D341Med (cell line): ENCODE data around the gene CHRNB1.

ENCODE experiments used
- DNase-seq: peaks from one replicate; pipeline ENCODE4 v3.0.0; 2012; ENCODE audit warnings: low spot score

The CHRNB1 gene

DNA sequence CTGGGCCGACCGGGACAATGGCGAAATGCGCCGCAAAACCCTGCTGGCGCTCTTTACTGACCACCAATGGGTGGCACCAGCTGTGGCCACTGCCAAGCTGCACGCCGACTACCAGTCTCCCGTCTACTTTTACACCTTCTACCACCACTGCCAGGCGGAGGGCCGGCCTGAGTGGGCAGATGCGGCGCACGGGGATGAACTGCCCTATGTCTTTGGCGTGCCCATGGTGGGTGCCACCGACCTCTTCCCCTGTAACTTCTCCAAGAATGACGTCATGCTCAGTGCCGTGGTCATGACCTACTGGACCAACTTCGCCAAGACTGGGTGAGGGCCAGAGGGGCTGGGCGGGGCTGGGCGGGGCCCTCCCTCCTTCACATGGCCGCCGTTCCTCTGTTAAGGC lies 29.1 kb upstream of the CHRNB1 start:
- DNase-seq = no peak

DNA sequence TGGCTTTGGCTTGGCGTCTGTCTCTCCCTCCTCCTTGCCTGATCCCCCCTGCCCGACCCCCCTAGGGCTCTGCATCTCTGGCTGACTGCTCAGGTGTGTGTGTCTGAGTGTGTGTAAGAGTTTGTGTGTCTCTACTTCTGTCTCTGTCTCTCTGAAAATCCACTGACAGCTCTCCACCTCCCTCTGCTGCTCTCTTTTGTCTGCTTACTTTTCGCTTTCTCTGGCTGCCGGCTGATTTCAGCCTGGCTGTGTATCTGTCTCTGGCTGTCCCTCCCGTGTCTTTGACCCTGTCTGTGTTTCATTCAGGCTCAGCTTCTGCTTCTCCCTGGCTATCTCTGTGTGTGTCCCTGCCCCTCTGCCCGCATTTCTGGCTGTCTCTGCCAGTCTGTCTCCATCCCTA lies 28.5 kb upstream of the CHRNB1 start:
- DNase-seq = no peak

DNA sequence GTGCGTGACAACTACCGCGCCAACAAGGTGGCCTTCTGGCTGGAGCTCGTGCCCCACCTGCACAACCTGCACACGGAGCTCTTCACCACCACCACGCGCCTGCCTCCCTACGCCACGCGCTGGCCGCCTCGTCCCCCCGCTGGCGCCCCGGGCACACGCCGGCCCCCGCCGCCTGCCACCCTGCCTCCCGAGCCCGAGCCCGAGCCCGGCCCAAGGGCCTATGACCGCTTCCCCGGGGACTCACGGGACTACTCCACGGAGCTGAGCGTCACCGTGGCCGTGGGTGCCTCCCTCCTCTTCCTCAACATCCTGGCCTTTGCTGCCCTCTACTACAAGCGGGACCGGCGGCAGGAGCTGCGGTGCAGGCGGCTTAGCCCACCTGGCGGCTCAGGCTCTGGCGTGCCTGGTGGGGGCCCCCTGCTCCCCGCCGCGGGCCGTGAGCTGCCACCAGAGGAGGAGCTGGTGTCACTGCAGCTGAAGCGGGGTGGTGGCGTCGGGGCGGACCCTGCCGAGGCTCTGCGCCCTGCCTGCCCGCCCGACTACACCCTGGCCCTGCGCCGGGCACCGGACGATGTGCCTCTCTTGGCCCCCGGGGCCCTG lies 27.7 kb upstream of the CHRNB1 start:
- no peak for DNase-seq

DNA sequence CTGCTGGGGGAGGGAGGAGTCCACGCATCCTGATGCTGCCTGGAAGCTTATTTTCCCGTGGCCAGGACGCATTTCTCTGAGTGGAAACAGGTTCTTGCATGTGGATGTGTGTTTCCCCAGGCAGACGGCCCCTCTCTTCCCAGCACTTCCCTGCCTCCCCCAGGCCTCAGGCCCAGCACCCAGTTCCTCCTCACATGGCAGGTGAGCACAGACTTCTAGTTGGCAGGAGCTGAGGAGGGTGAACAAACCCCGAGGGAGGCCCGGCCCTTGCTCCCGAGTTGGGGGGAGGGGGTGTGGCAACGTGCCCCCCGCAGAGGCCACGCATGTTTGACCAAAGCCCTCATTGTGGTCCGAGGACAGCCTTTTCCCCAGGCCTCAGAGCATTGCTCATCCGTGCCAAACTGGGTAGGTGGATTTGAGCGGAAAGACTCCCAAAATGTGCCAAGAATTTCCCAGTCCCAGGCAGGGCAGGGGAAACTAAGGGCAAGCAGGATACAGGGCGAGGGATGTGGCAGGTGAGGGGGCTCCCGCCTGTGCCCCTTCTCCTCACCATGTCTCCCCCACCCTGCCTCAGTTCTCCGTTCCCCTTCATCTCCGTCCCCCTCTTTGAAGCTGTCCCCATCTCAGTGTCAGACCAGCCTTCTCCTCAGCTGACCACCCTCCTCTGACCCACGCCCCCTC lies 26.2 kb upstream of the CHRNB1 start:
- no peak for DNase-seq

DNA sequence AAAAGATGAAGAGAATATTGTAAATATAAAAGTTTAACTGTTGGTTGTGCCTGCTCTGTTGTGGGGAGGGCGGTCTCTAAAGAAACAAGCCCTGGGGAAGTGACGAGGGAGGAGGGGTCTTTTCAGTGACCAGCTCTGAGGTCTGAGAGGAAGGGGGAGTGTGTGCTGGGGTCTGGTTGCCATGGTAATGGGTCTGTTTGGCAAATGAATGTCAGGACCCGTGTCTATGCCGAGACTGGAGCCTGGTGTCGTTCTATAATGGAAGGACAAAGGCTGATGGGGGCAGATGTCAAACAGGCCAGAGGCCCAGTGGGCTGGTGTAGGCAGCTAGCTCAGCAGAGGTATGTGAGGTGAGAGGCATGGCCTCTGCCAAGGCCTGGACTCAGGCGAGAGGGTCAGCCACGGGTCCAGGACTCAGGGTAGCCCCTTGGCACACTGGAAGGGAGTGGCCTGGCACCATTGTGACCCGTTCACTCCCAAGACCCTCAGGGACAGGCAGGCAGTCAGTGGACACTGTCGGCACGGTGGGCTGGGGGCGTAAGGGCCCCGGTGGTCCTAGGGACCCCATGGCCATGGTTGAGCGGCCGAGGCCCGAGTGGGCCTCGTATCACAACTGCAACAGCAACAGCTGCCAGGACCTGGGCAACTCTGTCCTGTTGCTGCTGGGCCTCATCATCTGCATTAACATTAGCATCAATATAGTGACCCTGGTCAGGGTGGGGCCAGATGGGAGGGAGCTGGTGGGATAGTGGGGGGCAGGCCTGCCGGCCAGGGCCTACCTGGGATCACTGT lies 24.8 kb upstream of the CHRNB1 start, which contains the start of gene SPEM1:
Gene SPEM1, plus strand, starts transcription at position 506 of the 792 bp plus-strand sequence. Its CDS starts 61 bp downstream, at position 567.
- no peak for DNase-seq

DNA sequence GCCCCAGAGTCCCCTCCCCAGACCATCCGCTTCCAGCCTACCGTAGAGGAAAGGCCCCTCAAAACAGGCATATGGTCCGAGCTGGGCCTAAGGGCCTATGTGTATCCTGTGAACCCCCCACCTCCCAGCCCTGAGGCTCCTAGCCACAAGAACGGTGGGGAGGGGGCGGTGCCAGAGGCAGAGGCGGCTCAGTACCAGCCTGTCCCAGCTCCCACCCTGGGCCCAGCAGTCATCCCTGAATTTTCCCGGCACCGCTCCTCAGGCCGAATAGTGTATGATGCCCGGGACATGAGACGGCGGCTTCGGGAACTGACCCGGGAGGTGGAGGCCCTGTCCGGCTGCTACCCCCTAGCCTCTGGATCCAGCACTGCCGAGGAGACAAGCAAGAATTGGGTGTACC lies 23.7 kb upstream of the CHRNB1 start:
- no peak for DNase-seq

DNA sequence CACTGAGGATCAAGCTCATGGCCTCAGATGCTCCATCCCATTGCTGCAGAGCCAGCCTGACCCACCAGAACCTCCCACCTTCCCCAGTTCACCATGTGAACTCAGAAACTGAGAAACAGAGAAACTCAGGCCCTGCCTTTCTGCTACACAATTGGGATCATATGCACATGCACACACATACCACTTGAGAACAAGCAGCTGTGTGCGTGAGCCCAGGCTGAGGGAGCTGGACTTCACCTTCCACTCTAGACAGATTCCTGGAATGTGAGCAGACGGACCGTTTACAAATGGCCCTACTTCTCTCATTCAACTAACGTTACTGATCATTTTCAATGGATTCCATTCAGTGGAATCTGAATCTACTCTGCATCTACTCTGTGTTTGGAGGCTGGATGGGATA lies 21.2 kb upstream of the CHRNB1 start:
- no peak for DNase-seq

DNA sequence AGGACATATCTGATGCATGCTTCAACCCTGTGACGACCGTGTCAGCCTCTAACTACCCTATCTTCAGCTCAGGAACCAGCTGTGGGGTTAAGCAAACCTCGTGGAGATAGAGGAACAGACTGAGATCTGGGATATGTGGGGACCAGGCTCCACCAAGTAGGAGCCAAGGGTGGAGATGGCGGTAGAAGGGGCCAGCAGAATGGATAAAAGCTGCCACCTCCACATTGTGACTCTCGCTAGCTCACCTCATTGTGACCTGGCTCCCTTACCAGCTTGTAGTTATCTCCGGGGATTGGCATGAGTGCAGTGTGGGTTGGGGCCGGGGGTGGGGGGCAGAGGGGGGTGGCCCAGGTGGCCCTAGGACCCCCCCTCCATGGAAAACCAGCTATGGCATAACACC lies 19.5 kb upstream of the CHRNB1 start, which contains the start of gene SPEM2:
Gene SPEM2, plus strand, starts transcription at position 301 of the 400 bp plus-strand sequence. Its CDS starts 73 bp downstream, at position 374.
- DNase-seq = no peak

DNA sequence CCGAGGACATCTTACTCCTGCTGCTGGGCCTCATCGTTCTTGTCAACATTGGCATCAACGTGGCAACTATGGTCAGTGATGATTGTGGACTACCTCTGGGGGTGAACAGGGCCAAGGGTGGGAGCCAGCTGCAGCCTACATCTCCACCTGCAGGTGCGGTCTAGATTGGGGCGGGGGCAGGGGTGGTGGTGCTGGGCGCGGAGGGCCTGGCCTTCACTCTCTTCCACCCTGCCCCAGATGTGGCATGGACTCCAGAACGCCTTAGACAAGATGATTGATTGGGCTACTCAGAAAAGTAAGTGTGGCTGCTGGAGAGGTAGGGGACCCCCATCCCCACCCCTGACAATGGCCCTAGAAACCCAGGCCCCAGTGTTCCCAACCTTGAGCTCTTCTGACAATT lies 19.1 kb upstream of the CHRNB1 start:
- no peak for DNase-seq

DNA sequence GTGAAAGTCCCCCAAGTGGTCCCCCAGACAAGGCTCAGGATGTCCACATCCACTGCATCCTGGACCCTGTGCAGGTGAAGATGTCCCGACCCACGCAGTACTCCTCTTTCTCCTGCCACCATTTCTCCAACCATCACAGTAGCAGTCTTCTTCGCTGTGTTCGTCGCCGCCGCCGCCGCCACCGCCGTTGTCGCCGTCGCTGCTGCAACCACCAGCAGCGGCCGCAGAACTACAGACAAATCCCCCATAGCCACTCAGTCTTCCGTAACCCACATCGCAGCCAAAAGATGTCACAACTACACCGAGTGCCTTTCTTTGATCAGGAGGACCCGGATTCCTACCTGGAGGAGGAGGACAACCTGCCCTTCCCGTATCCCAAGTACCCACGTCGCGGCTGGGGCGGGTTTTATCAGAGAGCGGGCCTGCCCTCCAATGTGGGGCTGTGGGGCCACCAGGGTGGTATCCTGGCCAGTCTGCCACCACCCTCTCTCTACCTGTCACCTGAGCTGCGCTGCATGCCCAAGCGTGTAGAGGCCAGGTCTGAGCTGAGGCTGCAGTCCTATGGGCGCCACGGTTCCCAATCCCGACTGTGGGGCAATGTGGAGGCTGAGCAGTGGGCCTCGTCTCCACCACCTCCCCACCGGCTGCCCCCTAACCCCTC lies 18.5 kb upstream of the CHRNB1 start:
- no peak for DNase-seq

DNA sequence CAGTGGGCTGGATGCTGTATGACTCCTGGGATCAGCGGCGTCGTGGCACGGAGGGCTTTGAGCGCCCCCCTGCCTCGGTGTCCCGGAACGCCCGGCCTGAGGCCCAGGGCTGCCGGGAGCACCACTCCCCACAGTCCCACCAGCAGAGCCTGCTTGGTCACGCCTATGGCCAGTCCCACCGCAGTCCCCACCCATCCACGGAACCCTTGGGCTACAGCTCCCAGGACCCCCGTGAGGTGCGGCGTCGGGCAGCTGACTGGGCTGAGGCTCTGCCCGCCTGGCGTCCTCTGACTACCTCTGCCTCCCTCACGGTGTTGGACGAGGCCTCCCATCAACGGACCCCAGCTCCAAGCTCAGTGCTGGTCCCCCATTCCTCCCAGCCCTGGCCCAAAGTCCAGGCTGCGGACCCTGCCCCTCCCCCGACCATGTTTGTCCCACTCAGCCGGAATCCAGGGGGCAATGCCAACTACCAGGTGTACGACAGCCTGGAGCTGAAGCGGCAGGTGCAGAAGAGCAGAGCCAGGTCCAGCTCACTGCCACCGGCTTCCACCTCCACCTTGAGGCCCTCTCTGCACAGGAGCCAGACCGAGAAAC lies 17.9 kb upstream of the CHRNB1 start:
- DNase-seq = no peak

DNA sequence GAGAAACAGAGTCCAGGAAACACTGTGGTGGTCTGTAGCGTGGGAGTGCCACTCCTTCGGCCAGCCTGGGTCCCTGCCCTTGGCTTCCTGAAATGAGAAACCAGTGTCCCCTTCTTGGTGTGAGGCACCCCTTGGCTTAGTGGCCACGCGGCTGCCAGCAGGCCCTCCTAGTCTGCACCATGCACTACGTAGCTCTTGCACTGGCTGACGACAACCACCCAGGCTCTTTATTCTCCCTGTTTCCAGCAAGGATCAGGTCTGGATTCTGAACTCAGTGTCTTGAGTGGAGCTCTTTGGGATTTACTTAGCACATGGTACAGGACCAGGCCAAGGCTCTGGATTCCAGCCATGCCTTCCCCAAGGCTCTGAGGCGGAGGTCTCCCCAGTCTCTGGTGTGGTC lies 17.3 kb upstream of the CHRNB1 start:
- DNase-seq = no peak

DNA sequence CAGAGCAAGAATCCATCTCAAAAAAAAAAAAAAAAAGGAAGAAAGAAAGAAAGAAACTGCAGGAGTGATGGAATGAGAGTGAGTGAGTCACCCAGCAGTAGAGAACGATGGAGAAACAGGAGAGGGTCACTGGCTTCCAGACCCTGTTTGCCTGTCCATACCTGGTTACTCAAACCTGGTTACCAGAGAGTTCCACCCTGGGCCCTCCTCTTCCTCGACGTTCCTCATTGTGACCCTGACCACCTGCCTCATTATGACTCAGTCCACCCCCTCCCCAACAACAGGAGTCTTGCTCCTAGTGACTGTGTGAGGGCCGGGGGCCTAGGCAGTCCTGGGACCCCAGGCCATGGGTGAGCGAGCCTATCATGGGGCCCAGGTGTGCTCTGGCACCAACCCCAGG lies 16.3 kb upstream of the CHRNB1 start, which contains the start of gene SPEM3:
Gene SPEM3, plus strand, starts transcription at position 301 of the 400 bp plus-strand sequence. Its CDS starts 46 bp downstream, at position 347.
- no peak for DNase-seq

DNA sequence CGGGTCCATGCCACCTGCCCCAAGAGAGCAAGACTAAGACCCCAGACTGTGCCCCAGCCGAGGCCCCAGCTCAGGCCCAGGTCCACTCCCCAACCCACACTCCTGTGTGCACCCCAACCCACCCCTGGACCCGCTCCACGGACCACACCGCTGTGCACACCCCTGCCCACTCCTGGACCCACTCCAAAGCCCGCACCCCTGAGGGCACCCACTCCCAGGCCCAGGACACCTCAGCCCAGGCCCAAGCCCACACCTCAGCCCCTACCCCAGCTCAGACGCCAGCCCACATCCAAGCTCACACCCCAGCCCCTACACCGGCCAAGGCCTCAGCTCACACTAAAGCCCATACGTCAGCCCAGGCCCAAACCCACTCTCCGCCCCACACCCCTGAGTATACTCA lies 15.1 kb upstream of the CHRNB1 start:
- DNase-seq = no peak

DNA sequence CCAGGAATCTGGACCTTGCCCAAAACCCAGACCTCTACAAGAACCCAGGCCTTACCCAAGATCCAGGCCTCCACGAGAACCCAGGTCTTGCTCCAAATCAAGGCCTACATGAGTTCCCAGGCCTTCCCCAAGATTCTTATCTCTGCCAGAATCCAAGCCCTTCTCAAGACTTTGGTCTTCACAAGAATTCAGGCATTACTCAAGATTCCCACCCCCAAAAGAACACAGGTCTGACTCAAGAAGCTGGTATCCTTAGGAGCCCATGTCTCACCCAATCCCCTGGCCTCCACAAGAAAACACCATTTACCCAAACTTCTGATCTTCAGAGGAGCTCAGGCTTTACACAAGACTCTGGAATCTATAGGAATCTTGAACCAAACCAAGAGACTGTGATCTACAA lies 13.6 kb upstream of the CHRNB1 start:
- no peak for DNase-seq

DNA sequence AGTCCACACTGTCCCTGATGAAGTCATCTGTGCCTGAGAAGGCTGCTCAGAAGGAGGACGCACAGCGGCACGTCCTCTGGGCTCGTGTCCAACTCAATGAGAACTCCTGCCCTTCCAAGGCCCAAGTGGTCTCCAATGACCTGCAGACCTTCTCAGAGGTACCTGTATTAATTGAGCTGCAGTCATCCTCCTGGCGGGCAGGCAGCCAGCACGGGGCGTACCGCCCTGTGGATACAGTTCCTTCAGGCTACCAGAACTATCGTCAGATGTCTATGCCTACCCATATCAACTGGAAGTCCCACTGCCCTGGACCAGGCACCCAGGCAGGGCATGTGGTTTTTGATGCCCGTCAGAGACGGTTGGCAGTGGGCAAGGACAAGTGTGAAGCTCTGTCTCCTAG lies 12.6 kb upstream of the CHRNB1 start:
- DNase-seq = no peak

DNA sequence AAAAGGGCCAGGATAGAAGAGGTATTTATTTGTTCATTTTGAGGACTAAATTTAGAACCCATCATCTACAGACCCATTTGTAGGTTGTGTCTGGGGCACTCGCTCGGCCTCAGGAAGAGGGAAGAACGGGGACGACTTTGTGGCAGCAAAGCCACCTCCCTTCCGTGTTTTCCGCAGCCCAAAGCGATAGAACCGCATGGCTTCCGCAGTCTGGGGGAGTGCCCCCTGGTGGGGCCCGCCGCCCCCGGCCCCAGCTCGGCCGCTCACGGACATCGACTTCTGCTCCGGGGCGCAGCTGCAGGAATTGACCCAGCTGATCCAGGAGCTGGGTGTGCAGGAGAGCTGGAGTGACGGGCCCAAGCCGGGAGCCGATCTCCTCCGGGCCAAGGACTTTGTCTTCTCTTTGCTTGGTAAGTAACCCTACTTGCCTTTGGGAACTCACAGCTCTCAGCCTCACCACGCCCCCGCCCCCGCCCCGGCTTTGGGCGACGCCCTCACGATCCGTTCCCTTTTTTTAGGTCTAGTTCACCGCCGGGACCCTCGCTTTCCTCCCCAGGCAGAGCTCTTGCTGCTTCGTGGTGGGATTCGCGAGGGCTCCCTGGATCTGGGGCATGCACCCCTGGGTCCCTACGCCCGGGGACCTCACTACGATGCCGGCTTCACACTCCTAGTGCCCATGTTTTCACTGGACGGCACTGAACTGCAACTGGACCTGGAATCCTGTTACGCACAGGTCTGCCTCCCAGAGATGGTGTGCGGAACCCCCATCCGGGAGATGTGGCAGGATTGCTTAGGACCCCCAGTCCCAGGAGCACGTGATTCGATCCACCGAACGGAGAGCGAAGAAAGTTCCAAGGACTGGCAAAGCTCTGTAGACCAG lies 8.9 kb upstream of the CHRNB1 start:
- DNase-seq = no peak

DNA sequence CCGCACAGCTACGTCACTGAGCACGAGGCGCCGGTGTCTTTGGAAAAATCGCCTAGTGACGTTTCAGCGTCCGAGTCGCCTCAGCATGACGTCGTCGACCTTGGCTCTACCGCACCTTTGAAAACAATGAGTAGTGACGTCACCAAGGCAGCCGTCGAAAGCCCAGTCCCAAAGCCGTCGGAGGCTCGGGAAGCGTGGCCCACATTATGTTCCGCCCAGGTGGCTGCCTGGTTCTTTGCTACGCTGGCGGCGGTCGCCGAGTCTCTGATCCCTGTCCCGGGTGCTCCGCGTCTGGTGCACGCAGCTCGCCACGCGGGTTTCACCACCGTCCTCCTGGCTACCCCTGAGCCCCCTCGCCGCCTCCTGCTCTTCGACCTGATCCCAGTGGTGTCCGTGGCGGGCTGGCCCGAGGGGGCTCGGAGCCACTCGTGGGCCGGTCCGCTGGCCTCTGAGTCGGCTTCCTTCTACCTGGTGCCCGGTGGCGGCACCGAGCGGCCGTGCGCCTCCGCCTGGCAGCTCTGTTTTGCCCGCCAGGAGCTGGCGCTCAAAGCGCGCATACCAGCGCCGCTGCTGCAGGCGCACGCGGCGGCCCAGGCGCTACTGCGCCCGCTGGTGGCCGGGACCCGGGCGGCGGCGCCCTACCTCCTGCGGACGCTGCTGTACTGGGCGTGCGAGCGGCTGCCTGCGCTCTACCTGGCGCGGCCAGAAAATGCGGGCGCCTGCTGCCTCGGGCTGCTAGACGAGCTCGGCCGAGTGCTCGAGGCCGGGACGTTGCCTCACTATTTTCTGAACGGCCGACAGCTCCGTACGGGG lies 8.1 kb upstream of the CHRNB1 start:
- DNase-seq = peak; percentile 85

DNA sequence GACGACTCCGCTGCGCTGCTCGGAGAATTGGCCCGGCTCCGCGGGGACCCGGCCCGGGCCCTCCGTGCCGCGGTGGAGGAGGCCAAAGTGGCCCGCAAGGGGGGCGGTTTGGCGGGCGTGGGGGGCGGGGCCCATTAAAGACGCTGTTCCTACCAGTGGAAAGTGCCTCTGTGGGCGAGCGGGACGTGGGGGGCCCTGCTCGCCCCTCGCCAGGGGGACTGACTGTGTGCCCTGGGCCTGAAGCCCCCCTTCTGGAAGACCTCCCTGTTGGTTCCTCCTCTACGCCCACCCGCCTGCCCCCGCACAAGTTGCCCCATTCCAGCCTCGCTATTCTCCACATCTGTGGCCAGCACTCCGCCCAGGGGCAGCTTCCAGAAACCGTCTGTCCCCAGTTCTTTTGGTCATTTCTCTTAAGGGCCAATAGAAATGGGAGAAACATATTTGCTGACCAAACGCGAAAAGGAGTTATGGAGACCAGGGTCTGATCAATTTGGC lies 7.4 kb upstream of the CHRNB1 start:
- no peak for DNase-seq
